GM13976 (cell line): ENCODE results near the gene ANKFY1.

Source experiments
- DNase-seq: peaks from one replicate; pipeline ENCODE4 v3.0.0; 2012; ENCODE audit warnings: low spot score
- in situ Hi-C: fragments of 300-500 bp; cut with MboI; formaldehyde crosslinking; loops from one replicate; pipeline ENCODE4 v1.12.0; 2022; ENCODE audit warnings: low sequenced_read_pairs, mixed read lengths, inconsistent platforms; ENCODE audit not compliant: unreplicated experiment
- TF ChIP-seq, protein P1 (sequence below): IDR thresholded peaks from 2 replicates; pipeline ENCODE4 v1.5.1; 2012; ENCODE audit warnings: borderline replicate concordance, mild to moderate bottlenecking; ENCODE audit not compliant: insufficient read depth; ENCODE audit errors: extremely low read depth, missing control alignments, control extremely low read depth

The ANKFY1 gene

DNA sequence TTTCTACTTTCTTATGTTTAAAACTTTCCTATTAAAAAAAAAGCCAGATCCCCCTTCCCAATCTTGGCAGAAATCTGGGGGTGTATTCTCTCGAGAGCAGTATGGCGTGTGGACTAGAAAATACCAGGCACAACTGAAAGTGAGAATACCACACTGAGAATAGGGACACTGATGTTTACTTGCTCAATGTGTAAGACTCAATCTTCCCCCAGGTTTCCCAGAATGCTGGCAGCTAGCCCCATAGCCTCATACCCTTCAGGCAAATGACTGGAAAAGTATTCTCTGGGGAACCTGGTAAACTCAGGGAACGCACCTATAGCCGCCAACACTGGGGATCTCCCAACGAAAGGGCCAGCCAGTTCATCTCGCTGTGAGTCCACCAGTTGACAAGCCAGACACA, 136.2 kb downstream of the ANKFY1 start:
- peak; percentile 36 for DNase-seq
- TF ChIP-seq, protein P1, sequence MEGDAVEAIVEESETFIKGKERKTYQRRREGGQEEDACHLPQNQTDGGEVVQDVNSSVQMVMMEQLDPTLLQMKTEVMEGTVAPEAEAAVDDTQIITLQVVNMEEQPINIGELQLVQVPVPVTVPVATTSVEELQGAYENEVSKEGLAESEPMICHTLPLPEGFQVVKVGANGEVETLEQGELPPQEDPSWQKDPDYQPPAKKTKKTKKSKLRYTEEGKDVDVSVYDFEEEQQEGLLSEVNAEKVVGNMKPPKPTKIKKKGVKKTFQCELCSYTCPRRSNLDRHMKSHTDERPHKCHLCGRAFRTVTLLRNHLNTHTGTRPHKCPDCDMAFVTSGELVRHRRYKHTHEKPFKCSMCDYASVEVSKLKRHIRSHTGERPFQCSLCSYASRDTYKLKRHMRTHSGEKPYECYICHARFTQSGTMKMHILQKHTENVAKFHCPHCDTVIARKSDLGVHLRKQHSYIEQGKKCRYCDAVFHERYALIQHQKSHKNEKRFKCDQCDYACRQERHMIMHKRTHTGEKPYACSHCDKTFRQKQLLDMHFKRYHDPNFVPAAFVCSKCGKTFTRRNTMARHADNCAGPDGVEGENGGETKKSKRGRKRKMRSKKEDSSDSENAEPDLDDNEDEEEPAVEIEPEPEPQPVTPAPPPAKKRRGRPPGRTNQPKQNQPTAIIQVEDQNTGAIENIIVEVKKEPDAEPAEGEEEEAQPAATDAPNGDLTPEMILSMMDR = no peak
- in situ Hi-C loops = no loop called here

DNA sequence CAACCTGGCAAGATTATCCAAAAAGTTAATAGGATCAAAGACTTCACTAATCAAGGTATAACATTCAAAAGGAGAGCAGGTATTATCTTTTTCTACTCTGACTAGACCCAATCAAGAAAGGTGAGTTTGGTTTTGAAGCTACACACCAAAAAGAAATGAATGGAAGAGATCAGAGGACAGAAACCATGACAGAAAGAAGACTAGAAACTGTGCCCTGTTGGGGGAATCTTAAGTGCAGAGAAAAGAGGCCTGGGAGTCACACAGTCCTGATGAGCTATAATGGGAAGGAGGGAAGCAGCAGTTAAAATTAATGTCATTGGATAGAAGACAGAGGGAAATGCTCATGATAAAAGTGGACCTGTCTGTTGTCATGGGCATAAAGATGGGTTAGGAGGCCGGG, 138.2 kb downstream of the ANKFY1 start:
- DNase-seq = no peak
- in situ Hi-C loops = no loop called here
- TF ChIP-seq, protein P1 = no peak

DNA sequence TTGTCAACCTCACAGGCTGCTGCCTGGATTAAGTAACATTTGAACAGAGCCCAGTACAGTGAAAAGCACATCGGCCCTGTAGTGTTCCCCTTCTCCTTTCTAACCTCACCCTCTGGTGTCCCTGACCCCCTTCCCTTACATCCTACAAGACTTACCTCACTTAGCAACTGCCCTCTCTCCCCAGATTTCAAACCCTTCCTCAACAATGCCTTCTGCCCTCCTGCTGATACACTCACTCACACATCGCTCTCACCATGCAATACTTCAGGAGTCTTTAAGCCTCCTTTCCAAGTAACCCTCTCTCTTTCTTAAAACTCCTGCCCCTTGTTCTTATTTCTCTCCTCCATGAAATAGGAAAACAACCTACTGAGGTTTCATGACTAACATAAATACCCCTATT, 138.8 kb downstream of the ANKFY1 start:
- DNase-seq = no peak
- in situ Hi-C loops = no loop called here
- TF ChIP-seq, protein P1 = no peak

DNA sequence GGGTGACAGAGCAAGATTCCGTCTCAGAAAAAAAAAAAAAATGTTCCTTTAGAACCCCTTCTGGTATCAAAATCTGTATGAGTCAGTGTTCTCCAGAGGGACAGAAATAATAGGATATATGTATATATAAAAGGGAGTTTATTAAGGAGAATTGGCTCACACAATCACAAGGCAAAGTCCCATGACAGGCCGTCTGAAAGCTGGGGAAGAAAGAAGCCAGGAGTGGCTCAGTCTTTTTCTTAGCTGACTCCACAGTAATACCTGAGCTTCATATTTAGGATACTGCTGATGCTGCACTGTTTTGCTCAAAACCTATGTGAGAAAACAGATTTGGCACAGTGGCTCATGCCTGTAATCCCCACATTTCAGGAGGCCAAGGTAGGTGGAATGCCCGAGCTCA, 143.4 kb downstream of the ANKFY1 start:
- TF ChIP-seq, protein P1 = no peak
- DNase-seq = no peak
- in situ Hi-C loops = no loop called here

DNA sequence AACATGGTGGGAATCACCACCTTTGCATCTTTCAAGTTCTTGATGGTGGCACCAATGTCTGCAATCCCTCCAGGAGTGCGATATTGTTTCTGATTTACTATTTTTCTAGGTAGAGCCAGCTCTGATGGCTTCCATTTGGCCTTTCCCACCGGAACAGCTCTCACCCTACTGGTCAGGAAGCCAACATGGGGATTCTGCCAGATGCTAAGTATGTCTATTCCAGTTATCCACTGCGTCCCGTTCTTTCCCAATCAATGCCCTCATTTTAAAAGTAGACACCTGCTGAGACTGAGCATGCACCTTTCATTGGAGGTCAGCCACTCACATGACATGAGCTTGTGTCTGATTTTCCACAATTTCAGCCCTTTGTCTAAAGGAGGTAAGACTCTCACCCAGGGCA, 144.5 kb downstream of the ANKFY1 start:
- in situ Hi-C loops = no loop called here
- DNase-seq = no peak
- TF ChIP-seq, protein P1 = no peak

DNA sequence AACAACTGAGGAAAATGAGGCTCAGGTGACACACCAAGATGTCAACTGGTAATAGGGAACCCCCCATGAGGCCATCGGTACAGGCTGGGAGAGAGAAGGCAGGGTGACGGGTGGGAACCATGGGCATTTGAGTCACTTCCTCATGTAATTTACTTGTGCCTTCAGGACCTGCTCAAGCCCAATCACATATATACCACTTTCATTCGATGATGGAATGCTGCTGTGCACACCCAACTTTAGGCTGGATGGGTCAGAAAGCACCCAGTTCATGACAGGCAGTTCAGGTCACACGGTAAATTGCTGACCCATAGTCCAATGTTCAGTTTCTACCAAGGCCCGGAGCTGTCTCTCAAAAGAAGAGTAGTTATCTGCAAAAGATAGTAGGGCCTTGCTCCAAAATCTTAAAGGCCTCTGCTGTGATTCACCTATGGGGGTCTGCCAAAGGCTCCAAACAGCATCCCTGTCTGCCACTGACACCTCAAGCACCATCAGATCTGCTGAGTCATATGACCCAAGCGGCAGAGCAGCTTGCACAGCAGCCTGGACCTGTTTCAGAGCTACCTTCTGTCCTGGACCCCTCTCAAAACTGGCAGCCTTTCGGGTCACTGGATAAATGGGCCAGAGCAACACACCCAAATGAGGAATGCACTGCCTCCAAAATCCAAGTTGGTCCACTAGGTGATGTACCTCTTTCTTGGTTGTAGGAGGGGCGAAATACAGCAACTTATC, 145.6 kb downstream of the ANKFY1 start:
- in situ Hi-C loops = no loop called here
- TF ChIP-seq, protein P1 = no peak
- no peak for DNase-seq
